Esophagus squamous epithelium (tissue), 4 donors: ENCODE results near the gene PIGV.

Experiments
- CTCF ChIP-seq, 6 experiments: fragments of 450-650 bp in 4 of 6; fragments of 200-600 bp in 2 of 6; sonication (generic) in 2 of 6; IDR thresholded peaks; one replicate each; pipeline ENCODE4 v1.5.1; 2016 to 2019; ENCODE audit warnings: antibody characterized with exemption in 6 of 6, mild to moderate bottlenecking in 4 of 6, moderate library complexity in 4 of 6
- POLR2A ChIP-seq, 4 donors: fragments of 450-650 bp; IDR thresholded peaks; one replicate each; pipeline ENCODE4 v1.6.1; 2017; ENCODE audit warnings: antibody characterized with exemption in 4 of 4, mild to moderate bottlenecking in 4 of 4, moderate library complexity in 3 of 4

DNA sequence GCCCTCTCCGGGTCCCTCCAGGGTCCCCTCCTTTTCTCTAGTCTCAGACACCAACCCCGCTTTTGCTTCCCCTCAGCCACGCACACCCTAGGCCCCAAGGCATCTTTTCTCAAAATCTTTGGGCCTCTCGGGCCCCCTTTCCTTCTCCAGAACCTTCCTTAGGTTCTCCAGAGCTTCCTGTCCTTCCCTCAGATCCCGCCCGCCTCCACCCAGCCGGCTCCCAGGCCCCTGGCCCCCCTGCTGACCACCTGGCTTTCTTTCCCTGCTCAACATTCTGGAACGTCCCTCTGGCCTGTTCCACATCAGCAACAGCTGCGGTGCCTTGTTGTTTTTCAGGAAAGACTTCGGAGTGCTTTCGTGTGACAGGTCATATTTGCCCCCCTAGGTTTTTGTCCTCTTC lies 39.9 kb downstream of the PIGV start:
- TF ChIP-seq POLR2A (IDR thresholded peaks at IDR 0.05) (no peak), CTCF (IDR thresholded peaks at IDR 0.05) (no peak)
